22Rv1 (cell line): ENCODE results near the gene MROH7.

ENCODE experiments used
- H3K27ac ChIP-seq: fragments of 450-650 bp; 2 replicates; pipeline ENCODE4 v1.5.1; 2017
- CTCF ChIP-seq: fragments of 450-650 bp; IDR thresholded peaks from 2 replicates; pipeline ENCODE4 v1.5.1; 2017; ENCODE audit warnings: mild to moderate bottlenecking
- ZFX ChIP-seq: fragments of 450-650 bp; IDR thresholded peaks from 2 replicates; pipeline ENCODE4 v1.6.1; 2017; ENCODE audit warnings: antibody characterized with exemption, borderline replicate concordance

Gene MROH7

DNA sequence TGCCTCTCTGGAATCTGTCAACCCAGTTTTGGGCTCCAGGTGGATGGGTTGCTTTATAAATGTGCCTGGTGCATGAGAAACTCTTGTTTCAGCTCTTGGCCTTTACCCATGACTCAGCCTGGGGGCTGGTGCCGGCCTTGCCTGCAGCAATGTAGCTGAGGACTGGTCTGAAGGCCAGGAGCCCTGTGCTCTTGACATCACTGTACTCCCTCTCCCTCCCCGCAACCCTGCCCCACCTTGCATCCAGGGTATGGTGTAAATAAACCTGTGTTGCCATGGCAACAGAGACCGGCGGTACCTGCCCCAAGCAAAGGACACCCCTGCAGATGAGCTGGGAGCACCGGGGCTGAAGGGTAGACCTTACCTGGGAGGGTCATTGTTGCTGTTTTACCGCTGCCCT, 31.5 kb upstream of the MROH7 start:
- H3K27ac ChIP-seq = no peak overlapping the region
- TF ChIP-seq ZFX (no peak), CTCF (no peak)

GRCh38 chr1:54610601-54611580, 30.7 kb upstream of the MROH7 start:
- H3K27ac ChIP-seq = no peak overlapping the region
- TF ChIP-seq CTCF = no peak
- no peak for TF ChIP-seq ZFX

DNA sequence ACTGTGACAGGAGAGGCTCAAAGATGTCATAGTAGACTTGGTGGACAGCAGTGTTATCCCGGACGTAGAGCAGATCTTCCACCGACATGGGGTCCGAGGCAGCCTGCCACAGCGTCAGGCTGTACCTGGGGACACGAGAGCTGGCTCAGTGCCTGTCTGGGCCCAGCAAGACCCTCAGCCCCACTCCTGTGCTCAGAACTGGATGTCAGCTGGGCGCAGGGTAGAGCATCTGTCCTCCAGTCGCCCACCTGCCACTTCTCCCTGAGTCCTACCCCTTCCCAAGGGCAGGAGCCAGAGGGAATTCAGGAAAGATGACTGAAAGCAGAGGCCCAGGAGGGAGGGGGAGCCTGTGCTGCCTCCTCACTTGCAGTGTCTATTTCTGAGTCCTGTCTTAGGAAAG, 30.0 kb upstream of the MROH7 start:
- H3K27ac ChIP-seq = no peak overlapping the region
- no peak for TF ChIP-seq CTCF
- TF ChIP-seq ZFX = no peak

DNA sequence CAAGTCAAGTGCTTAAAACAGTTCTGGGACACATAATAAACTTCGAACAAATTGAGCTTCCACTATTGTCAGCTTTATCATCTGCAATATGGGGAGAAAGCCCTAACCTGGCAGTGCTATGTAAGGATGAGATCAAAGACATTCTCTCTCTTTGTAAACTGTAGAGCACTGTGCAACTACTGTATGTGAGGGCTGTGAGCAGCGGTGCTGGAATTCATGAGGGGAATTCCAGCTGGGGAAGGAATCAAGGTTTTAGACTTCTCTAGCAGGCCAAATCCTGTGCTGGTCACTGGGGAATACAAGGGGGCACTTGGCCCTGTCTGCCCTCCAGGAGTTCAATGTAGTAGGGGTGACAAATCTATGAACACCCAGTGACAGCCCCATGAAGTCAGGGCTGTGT, 27.6 kb upstream of the MROH7 start:
- TF ChIP-seq ZFX (no peak), CTCF (no peak)
- no peak overlapping the region for H3K27ac ChIP-seq

GRCh38 chr1:54614563-54614962, 27.0 kb upstream of the MROH7 start:
- H3K27ac ChIP-seq = no peak overlapping the region
- TF ChIP-seq ZFX (no peak), CTCF (no peak)

GRCh38 chr1:54615531-54616279, 25.9 kb upstream of the MROH7 start:
- TF ChIP-seq CTCF (no peak), ZFX (no peak)
- H3K27ac ChIP-seq = no peak overlapping the region

- TF ChIP-seq CTCF (no peak), ZFX (no peak)
- no peak overlapping the region for H3K27ac ChIP-seq
Measured at GRCh38 chr1:54619749-54620148, 21.8 kb upstream of the MROH7 start.
